Measurements from ENCODE around the gene PKP3.

DNA sequence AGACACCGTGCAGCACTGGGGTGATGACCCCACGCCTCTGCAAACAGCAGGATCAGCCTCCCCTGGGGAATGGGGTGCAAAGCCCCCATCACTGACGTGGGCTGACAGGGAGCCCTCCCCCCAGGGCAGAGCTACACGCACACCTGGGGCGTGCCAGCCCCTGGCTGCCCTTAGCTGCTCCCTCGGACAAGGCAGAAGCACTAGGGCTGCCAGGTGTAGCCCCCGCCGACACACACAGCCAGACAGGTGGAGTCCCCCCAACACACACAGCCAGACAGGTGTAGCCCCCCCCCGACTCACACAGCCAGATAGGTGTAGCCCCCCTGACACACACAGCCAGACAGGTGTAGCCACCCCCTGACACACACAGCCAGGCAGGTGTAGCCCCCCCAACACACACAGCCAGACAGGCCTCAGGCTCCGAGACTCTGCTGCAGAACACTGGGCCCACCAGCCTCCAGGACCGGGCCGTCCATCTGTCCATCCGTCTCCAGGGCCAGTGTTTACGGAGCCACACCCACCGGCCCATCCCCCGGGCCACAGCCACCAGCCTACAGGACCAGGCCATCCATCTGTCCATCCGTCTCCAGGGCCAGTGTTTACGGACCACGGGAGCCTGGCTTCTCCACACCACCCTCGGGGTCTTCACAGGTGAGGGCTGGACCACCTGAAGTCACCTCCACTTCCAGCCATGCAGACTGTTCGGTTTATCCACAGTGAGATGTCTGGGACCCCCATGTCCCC lies 44.3 kb downstream of the PKP3 start:
- TF ChIP-seq, protein P1, sequence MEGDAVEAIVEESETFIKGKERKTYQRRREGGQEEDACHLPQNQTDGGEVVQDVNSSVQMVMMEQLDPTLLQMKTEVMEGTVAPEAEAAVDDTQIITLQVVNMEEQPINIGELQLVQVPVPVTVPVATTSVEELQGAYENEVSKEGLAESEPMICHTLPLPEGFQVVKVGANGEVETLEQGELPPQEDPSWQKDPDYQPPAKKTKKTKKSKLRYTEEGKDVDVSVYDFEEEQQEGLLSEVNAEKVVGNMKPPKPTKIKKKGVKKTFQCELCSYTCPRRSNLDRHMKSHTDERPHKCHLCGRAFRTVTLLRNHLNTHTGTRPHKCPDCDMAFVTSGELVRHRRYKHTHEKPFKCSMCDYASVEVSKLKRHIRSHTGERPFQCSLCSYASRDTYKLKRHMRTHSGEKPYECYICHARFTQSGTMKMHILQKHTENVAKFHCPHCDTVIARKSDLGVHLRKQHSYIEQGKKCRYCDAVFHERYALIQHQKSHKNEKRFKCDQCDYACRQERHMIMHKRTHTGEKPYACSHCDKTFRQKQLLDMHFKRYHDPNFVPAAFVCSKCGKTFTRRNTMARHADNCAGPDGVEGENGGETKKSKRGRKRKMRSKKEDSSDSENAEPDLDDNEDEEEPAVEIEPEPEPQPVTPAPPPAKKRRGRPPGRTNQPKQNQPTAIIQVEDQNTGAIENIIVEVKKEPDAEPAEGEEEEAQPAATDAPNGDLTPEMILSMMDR (IDR thresholded peaks at IDR 0.05), result no peak
- TF ChIP-seq POLR2AphosphoS5 (IDR thresholded peaks at IDR 0.05; ENCODE audit: insufficient read depth in 1 of 2, low read depth in 1 of 2), result no peak

Data from vagina (tissue), 2 donors.